SIG-M5 treated with dmso at 0.1 percent for 504 hours (cell line): ENCODE results near the gene SIPA1L3.
A peak's percentile ranks its signal among the peaks of the same experiment; 100 is the strongest.

ENCODE experiments used
- DNase-seq: peaks from one replicate; lab custom pipeline; 2025; ENCODE audit not compliant: unreplicated experiment; lab: John Stamatoyannopoulos, UW

The SIPA1L3 gene

GRCh38 chr19:37995346-37995745, 88.3 kb downstream of the SIPA1L3 start:
- DNase-seq: no peak

GRCh38 chr19:37997911-37998344, 90.9 kb downstream of the SIPA1L3 start:
- DNase-seq: no peak

- DNase-seq: no peak
Observed at GRCh38 chr19:37998801-37999308, 91.8 kb downstream of the SIPA1L3 start.

DNA sequence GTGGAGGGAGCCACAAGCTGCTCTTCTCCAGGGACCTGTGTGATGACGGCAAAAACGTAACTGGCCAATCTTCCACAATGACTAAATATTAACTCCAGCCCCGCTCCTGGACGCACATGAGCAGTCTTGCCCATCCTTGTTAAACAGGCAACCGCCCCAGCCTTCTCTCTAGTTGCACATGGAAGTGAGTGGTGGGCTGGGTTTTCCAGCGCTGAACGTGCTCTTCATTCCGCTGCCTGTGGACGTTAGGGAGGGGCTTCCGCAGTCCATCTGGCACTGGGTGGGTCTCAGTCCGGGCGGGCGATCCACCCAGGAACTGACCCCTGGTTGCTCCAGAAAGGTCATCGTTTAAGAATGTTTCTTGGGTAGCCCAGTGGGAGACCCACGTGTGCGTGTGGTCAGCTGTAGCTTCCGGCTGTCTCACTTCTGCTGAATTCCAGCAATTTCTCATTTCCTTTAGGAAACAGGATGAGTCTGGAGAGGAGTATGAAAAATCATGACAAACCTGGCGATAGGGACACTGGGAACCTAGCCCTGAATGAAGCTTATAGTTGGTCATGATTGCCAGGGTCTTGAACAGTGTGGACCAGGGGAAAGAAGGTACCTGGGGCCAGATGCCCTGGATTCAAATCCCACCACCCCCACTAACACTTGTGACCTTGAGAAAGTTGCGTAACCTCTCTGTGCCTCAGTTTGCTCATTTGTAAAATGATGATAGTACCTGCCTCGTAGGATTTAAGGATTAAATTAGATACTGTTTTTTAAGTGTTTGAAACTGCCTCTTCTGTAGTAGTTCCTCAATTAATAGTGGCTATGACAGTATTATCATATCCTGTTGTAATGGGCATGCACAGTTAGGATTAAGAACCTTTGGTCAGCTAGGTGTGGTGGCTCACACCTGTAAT, 92.6 kb downstream of the SIPA1L3 start:
- DNase-seq: no peak

DNA sequence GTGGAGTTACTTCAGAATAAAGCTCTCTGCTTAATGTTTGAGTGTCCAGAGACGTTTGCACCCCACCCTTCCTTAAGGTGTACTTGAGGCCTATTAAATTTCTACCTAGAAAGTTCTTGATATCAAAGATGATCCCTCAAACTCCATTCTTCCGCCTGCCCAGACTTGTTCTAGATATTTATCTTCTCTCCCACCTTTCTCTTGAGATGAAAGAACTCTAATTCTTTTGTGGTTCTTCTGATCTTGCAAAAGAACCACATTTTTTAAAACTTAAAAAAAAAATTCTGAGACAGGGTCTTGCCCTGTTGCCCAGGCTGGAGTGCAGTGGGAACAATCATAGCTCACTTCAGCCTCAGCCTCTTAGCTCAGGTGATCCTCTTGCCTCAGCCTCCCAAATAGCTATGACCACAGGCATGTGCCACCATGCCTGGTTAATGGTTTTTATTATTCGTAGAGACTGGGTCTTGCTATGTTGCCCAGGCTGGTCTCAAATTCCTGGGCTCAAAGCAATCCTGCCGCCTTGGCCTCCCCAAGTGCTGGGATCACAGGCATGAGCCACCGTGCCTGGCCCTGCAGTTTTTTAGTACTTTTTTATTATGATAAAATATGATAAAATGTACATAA, 94.3 kb downstream of the SIPA1L3 start:
- no peak for DNase-seq

DNA sequence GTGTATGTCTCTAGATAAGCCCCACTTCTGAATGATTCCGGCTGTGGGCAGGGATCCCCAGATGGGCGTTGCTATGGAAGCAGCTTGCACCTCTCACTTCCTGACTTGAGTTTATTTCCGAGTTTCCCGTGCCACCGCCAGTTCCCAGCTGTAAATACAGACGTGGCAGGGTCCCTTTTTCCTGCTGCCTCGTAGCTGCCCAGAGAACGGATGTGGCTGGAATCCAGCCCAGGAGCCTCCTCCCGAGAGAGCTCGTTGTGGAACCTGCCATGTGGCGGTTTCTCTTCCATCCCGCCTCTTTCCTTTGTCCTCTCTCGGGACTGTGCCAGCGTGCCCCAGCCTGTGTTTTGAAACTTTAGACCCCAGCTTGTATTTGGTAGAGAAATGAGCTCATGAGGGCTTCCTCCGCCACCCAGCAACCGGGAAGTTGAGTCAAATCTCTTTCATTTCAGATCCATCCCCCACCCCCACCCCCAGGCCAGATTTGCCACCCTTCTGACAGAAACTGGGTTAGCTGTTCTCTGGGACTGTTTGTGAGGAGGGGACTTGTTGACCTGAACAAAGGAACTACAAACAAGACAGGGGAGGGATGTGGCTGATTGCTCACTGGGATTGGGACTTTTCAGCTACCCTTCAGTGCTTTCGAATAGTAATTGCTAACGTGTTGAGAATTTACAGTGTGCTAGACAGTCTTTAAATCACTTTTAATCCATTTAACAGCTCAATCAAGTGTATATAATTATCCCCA, 96.6 kb downstream of the SIPA1L3 start:
- no peak for DNase-seq

DNA sequence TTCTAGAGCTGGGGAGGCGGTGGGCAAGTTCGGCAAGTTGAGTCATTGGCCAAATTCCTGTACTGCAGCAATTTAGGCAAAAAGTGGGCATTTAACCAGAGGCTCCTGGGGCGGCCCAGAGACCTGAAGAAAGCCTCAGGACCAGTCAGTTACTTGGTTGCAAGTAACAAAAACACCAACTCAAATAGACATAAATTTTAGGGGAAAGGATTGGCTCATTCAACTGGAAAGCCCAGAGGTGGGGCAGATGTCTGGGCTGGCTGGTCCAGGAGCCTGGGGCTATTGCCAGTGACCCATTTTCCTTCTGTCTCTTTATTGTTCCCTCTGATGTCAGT, 97.1 kb downstream of the SIPA1L3 start:
- no peak for DNase-seq

DNA sequence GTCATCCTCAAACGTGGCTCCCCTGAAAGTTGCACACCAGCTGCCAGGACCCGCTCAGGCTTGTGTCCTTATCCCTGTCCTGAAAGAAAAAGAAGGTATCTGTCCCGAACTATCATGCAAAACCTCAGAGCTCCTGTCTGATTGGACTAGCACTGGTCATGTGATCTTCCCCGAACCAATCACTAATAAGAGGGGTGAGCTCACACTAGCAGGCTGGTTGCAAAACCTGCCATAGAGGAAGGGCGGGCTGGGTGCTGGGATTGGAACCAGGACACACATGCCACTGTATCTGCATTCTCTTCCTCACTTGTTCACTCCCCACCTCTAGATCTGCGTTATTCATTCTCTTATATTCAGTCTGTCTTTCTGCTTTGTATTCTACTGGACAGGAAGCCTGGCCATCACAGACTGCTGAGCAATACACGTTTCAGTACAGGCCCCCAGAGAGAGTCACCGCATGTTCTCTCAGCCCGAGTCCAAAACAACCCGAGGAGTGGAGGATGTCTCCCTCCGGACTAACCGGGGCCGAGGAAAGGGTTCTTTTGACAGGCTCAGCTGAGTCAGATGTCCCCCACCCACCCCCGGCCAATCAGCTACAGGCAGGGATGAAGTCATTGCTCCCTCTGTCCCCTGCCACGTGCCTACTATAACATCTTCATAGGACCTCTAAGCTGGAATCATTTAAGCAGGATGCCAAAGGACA, 97.7 kb downstream of the SIPA1L3 start:
- peak; percentile 29 for DNase-seq

DNA sequence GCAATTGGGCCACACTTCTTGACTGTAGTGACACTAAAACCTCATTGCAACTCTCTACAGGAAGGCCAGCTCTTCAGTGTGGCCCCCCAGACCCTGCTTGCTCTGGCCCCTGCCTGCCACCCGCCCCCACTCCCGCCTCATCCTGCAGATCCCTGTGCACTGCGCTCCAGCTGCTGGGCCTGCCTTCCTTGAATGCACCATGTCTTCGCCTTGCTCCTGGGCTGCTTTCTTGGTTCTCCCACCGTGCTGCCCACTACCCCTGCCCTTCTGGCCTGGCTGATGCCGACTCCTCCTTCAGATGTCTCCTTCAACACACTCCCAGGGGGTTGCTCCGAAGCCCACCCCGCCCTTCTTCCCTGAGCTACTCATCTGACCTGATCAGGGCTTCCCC, 98.2 kb downstream of the SIPA1L3 start:
- DNase-seq: no peak

GRCh38 chr19:38006361-38007045, 99.5 kb downstream of the SIPA1L3 start:
- DNase-seq: no peak

DNA sequence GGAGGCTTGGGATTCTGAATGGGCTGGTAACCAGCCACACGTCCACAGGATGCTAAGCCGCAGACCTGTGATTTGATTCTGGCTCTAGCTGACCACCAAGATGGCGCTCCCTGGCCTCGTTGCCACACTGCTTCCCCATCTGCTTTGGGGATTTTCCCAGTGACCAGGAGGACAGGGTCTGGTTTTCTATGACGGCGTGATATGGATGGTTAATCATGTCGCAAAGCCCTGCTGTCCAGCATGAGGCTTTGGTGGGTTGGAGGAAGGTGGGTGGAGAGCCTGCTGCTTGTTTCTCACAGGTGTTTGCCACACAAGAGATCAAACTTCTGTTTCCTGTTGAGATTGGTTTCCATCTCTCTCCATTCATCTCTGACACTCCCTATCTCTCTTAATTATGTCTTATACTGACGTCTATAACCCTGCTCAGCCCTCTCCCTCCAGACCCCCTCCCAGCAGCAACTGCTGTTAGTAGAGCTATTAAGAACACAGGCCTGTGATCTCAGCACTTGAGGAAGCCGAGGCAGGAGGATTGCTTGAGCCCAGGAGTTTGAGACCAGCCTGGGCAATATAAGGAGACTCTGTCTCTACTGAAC, 102.7 kb downstream of the SIPA1L3 start:
- no peak for DNase-seq

- DNase-seq: no peak
Observed at GRCh38 chr19:38011426-38011825, 104.4 kb downstream of the SIPA1L3 start.

GRCh38 chr19:38012290-38012689, 105.3 kb downstream of the SIPA1L3 start:
- no peak for DNase-seq

GRCh38 chr19:38012944-38013343, 105.9 kb downstream of the SIPA1L3 start:
- DNase-seq: no peak

DNA sequence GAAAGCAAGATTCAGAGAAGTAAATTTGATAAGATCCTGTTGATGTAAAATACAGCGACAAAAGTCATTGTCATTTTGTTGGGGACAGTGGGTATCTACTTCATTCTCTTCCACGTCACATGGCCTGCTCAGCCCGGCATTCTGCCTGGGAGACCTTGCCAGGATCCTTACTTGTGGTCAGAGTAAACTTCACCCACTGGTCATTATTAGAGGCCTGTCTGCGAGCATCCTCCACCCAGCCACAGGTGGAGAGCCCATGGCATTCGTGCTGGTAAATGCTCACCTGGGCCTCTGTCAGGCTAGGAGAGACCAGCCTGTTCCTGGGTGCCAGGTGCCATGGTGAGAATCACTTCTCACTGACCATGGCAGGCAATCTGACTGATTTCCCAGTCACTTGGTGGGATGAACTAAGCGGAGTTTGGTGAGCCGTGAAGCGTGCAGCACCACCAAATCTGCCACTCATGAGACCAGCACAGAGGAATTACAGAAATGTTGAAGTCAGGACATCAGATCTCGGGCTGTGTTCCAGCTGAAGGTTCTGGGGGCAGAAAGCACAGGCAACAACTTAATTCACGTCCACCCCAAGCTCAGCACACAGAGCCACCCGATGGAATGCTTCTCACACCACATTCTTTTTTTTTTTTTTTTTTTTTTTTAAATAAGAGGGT, 107.0 kb downstream of the SIPA1L3 start:
- no peak for DNase-seq

DNA sequence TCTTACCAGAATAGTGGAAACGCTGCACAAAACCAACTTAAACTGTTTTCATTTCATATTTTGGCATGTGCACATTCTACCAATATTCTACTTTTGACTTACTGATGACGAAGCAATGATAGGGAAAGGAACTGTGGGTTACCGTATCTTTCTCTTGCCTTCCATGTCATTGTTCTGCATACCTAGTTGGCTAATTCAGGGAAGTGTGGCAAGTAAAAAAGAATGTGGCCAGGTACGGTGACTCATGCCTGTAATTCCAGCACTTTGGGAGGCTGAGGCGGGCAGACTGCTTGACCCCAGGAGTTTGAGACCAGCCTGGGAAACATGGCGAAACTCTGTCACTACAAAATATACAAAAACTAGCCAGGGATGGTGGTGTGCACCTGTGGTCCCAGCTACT, 108.2 kb downstream of the SIPA1L3 start:
- no peak for DNase-seq

DNA sequence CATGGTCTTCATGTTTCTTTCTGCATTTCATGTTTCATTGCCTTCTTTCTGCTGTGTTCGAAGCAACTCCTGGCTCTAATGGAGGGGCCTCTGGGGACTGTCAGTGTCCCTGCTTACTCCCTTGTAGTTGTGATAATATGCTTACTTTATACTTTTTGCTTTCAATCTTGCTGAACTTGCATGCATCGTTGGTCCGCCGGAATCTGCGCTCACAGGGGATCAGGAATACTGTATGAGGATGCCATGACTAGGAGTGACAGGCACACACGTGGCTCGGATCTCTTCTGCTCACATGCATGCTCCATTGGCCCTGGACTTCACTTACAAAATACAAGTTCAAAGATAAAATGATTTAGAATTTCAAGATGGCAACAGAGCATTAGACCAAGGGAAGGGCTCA, 108.8 kb downstream of the SIPA1L3 start:
- DNase-seq: no peak

DNA sequence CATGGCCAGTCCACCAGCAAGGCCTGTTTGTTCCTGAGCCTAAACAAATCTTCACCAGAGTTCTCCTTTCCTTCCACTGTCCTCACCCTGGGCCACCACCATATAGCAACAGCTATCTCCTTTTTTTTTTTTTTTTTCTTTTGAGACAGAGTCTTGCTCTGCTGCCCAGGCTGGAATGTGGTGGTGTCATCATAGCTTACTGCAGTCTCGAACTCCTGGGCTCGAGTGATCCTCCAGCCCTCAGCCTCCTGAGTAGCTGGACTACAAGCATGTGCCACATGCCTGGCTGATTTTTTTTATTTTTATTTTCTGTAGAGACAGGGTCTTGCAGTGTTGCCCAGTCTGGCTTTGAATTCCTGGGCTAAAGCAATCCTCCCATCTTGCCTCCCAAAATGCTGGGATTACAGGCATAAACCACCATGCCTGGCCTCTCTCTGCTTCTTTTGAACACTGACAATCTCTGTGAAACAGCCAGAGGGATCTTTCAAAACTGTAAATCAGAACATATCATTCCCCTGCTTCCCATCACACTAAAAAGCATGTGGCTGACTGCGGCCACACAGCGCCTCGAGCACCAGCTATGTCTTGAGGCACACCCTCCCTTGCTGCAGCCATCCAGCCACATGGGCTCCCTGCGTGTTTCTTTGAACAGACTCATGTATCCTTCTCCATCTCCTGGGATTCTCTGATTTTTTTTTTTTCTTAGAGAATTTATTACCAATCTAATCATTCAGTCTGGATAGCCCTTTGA, 110.6 kb downstream of the SIPA1L3 start:
- DNase-seq: no peak
